Retinal pigment epithelial cell (primary cell): ENCODE data around the gene CADM1.

Experiments
- DNase-seq: peaks from one replicate; pipeline ENCODE4 v3.0.0-alpha.2; 2010; ENCODE audit warnings: low read depth
- H3K4me3 ChIP-seq: 2 replicates; pipeline ENCODE4 v1.5.1; 2011; ENCODE audit warnings: mild to moderate bottlenecking, low read length, control low read depth, moderate library complexity
- CTCF ChIP-seq: conservative IDR thresholded peaks from 2 replicates; pipeline ENCODE4 v1.5.1; 2011; ENCODE audit warnings: low read depth, low read length, control low read depth, inconsistent platforms

The CADM1 gene

DNA sequence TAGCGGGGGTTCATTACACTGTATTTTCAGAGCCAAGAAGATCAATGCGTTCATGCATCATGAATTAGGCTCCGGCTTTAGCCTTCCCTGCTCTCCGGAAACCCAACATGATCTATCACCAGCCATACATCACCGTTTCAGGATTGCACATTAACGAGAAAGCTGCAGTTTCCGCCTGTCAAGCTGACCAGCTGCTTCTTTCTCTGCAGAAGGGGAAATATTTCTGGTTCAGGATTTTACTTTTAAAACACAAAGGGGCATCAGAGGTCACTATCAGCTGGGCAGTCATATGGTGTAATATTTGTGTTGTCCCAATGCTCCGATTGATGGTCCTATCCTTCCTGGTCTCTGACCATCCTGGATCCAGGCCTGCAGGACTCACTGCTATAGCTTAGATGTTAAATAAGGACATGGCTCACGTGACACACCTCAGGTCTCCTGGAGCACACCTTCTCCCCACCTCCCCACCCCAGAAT, 21.4 kb upstream of the CADM1 start:
- no peak for DNase-seq
- no peak overlapping the region for H3K4me3 ChIP-seq
- no peak for TF ChIP-seq CTCF

GRCh38 chr11:115524572-115524971, 20.4 kb upstream of the CADM1 start:
- no peak for DNase-seq
- TF ChIP-seq CTCF: no peak
- no peak overlapping the region for H3K4me3 ChIP-seq

- DNase-seq: no peak
- no peak for TF ChIP-seq CTCF
- no peak overlapping the region for H3K4me3 ChIP-seq
Observed at GRCh38 chr11:115523727-115524399, 19.6 kb upstream of the CADM1 start.

DNA sequence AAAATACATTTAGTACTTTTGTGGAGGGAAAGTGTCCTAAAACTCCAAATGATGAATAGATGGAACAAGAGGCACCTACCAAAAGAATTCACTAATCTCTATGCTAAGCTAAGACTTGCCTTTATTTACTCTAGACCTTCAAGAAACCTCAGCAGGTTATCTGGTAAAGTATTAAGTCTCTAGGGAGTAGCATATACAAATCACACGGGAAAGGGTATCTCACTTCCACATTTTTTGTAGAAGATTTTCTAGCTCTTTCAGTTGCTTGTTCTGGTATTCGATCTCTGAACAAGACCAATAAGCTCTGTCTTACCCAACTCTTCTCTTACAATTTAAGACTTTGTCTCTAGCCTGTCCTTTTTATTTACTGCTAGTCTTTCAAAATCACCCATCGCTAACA, 18.1 kb upstream of the CADM1 start:
- H3K4me3 ChIP-seq: no peak overlapping the region
- no peak for DNase-seq
- TF ChIP-seq CTCF: no peak

GRCh38 chr11:115521825-115522224, 17.6 kb upstream of the CADM1 start:
- DNase-seq: no peak
- H3K4me3 ChIP-seq: no peak overlapping the region
- TF ChIP-seq CTCF: no peak

DNA sequence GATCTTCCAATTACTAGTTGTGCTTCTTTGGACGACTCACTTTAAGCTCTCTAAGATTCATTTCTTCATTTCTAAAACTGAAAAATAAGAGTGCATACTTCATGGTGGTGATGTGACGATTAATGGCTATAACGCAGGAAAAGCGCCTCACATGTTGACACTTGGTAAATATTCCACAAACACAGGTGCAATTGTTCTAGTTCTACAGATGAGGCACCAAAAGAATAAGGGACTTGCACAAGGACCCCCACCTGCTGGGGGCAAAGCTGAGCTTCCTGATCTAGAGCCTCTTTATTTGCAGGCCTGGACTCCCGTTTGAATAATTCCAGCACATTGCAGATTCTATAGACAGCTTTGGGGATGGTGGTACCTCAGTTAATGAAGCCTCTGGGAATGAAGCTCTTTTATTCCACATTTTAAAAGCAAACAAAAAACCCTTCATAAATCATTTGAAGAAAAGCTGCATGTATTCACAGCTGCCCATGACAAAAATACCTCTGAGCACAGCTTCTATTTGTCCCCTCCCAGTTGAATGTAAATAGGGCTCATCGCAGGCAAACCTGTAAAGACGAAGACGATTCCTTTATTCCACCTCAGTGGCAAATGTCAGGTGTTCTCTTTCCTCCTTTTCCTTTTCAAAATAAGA, 14.9 kb upstream of the CADM1 start:
- TF ChIP-seq CTCF: no peak
- DNase-seq: no peak
- H3K4me3 ChIP-seq: no peak overlapping the region
